Muscle of arm (tissue), 12 donors: ENCODE measurements around the gene CPNE6. TPM values are rescaled to one million over a fixed set of nuclear protein-coding genes. Genes with fewer than 3 reads are reported as not detected.

Experiments used
- DNase-seq: peaks from one replicate; pipeline ENCODE4 v3.0.0-alpha.2; 2013
- polyA plus RNA-seq, 12 donors: library from polyadenylated mRNA; unstranded; fragments of 120-200 nt; gene quantifications; one replicate each; pipeline ENCODE4 v1.2.1, GENCODE V29; 2013; ENCODE audit not compliant: insufficient read length in 12 of 12

CPNE6 gene
- polyA plus RNA-seq, 12 donors: 0.08 to 0.21 TPM; not detected in 10

DNA sequence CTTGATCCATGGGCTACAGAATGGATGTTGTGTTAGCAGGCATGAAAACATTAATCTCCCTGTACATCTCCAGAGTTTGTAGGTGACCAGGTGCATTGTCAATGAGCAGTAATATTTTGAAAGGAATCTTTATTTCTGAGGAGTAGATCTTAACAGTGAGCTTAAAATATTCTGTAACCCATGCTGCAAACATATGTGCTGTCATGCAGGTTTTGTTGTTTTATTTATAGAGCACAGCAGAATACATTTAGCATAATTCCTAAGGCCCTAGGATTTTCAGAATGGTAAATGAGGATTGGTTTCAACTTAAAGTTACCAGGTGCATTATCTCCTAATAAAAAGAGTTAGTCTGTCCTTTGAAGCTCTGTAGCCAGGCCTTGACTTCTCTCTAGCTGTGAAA, 55.6 kb downstream of the CPNE6 start:
- no peak for DNase-seq

- no peak for DNase-seq
These were observed 56.3 kb downstream of the CPNE6 start for GRCh38 chr14:24127673-24128072.

Other genes with a start within 250 kb of the CPNE6 start
- gene DHRS4, start 117.8 kb upstream of the CPNE6 start, polyA plus RNA-seq: 10 to 100 TPM in 10 of 12 donors, 1 to 10 TPM in 1, not detected in 1; 9.8 to 56.4 (median 15.7) TPM
- gene DHRS4L2, start 82.6 kb upstream of the CPNE6 start, polyA plus RNA-seq: 10 to 100 TPM in 9 of 12 donors, 1 to 10 TPM in 2, not detected in 1; 8.6 to 17.0 (median 13.9) TPM
- under 1 TPM in 10 of 12 donors, not detected in 2; 0.09 to 0.74 (median 0.22) TPM for gene CARMIL3, start 19.6 kb upstream of the CPNE6 start, polyA plus RNA-seq
- 10 to 100 TPM in 1 of 12 donors, 1 to 10 TPM in 10, not detected in 1; 2.2 to 17.9 (median 3.5) TPM for gene PCK2, start 22.7 kb downstream of the CPNE6 start, polyA plus RNA-seq
- 10 to 100 TPM in 11 of 12 donors, not detected in 1; 35.5 to 53.7 (median 40.5) TPM for gene DCAF11, start 43.2 kb downstream of the CPNE6 start, polyA plus RNA-seq
- 1 to 10 TPM in 7 of 12 donors, under 1 TPM in 3, not detected in 2; 0.82 to 1.9 (median 1.4) TPM for gene NRL, start 43.4 kb downstream of the CPNE6 start, polyA plus RNA-seq
- gene FITM1, start 59.1 kb downstream of the CPNE6 start, polyA plus RNA-seq: 100 to 1,000 TPM in 6 of 12 donors, 10 to 100 TPM in 5, not detected in 1; 54.9 to 160 (median 102) TPM
- gene PSME1, start 64.6 kb downstream of the CPNE6 start, polyA plus RNA-seq: 100 to 1,000 TPM in 9 of 12 donors, 10 to 100 TPM in 2, not detected in 1; 67.3 to 116 (median 106) TPM
- 10 to 100 TPM in 11 of 12 donors, not detected in 1; 21.0 to 38.3 (median 25.8) TPM for gene EMC9, start 70.0 kb downstream of the CPNE6 start, polyA plus RNA-seq
- 100 to 1,000 TPM in 4 of 12 donors, 10 to 100 TPM in 7, not detected in 1; 68.9 to 105 (median 90.2) TPM for gene PSME2, start 75.0 kb downstream of the CPNE6 start, polyA plus RNA-seq
- 10 to 100 TPM in 11 of 12 donors, not detected in 1; 27.3 to 75.4 (median 35.6) TPM for gene RNF31, start 75.9 kb downstream of the CPNE6 start, polyA plus RNA-seq
- 10 to 100 TPM in 11 of 12 donors, not detected in 1; 18.1 to 46.6 (median 25.9) TPM for gene IRF9, start 89.7 kb downstream of the CPNE6 start, polyA plus RNA-seq
- 10 to 100 TPM in 4 of 12 donors, 1 to 10 TPM in 7, not detected in 1; 5.7 to 52.4 (median 8.6) TPM for gene REC8, start 100.5 kb downstream of the CPNE6 start, polyA plus RNA-seq
- 10 to 100 TPM in 11 of 12 donors, not detected in 1; 17.5 to 32.3 (median 24.2) TPM for gene IPO4, start 117.3 kb downstream of the CPNE6 start, polyA plus RNA-seq
- gene TM9SF1, start 123.9 kb downstream of the CPNE6 start, polyA plus RNA-seq: 10 to 100 TPM in 11 of 12 donors, not detected in 1; 13.2 to 60.8 (median 17.5) TPM
- 10 to 100 TPM in 1 of 12 donors, 1 to 10 TPM in 9, not detected in 2; 2.0 to 10.1 (median 4.7) TPM for gene TSSK4, start 134.1 kb downstream of the CPNE6 start, polyA plus RNA-seq
- 10 to 100 TPM in 11 of 12 donors, not detected in 1; 27.6 to 61.9 (median 36.6) TPM for gene CHMP4A, start 141.9 kb downstream of the CPNE6 start, polyA plus RNA-seq
- 10 to 100 TPM in 4 of 12 donors, 1 to 10 TPM in 7, not detected in 1; 4.6 to 33.0 (median 8.7) TPM for gene MDP1, start 144.5 kb downstream of the CPNE6 start, polyA plus RNA-seq
- gene NEDD8, start 160.8 kb downstream of the CPNE6 start, polyA plus RNA-seq: 100 to 1,000 TPM in 11 of 12 donors, not detected in 1; 123 to 211 (median 177) TPM
- gene GMPR2, start 161.4 kb downstream of the CPNE6 start, polyA plus RNA-seq: 10 to 100 TPM in 11 of 12 donors, not detected in 1; 39.8 to 82.9 (median 54.4) TPM
- gene TINF2, start 171.1 kb downstream of the CPNE6 start, polyA plus RNA-seq: 10 to 100 TPM in 11 of 12 donors, not detected in 1; 35.0 to 46.2 (median 43.5) TPM
- gene TGM1, start 191.6 kb downstream of the CPNE6 start, polyA plus RNA-seq: 1 to 10 TPM in 8 of 12 donors, under 1 TPM in 2, not detected in 2; 0.64 to 7.2 (median 1.4) TPM
- 10 to 100 TPM in 9 of 12 donors, 1 to 10 TPM in 1, not detected in 2; 9.9 to 25.5 (median 13.5) TPM for gene RABGGTA, start 200.0 kb downstream of the CPNE6 start, polyA plus RNA-seq
- 10 to 100 TPM in 10 of 12 donors, 1 to 10 TPM in 1, not detected in 1; 9.8 to 25.1 (median 16.9) TPM for gene DHRS1, start 228.2 kb downstream of the CPNE6 start, polyA plus RNA-seq
- gene NOP9, start 228.3 kb downstream of the CPNE6 start, polyA plus RNA-seq: 10 to 100 TPM in 11 of 12 donors, not detected in 1; 18.0 to 23.6 (median 20.5) TPM
- 10 to 100 TPM in 6 of 12 donors, 1 to 10 TPM in 5, not detected in 1; 7.3 to 28.8 (median 11.2) TPM for gene CIDEB, start 236.4 kb downstream of the CPNE6 start, polyA plus RNA-seq
- gene LTB4R2, start 238.6 kb downstream of the CPNE6 start, polyA plus RNA-seq: 1 to 10 TPM in 11 of 12 donors, not detected in 1; 1.6 to 7.2 (median 2.7) TPM
- gene LTB4R, start 239.9 kb downstream of the CPNE6 start, polyA plus RNA-seq: 10 to 100 TPM in 1 of 12 donors, 1 to 10 TPM in 9, not detected in 2; 2.2 to 15.8 (median 3.2) TPM